KMS-11 (cell line): ENCODE measurements around the gene ITGA1.

Source experiments
- H2AFZ ChIP-seq: fragments of 200-600 bp; sonication (generic); 2 replicates; pipeline ENCODE4 v1.6.1; 2016; ENCODE audit warnings: antibody characterized with exemption, mixed run types, low read depth
- H3K27ac ChIP-seq: fragments of 200-600 bp; sonication (generic); 2 replicates; pipeline ENCODE4 v1.6.1; 2016; ENCODE audit warnings: mild to moderate bottlenecking, mixed run types
- H3K27me3 ChIP-seq: fragments of 200-600 bp; sonication (generic); 2 replicates; pipeline ENCODE4 v1.6.1; 2017; ENCODE audit warnings: mild to moderate bottlenecking, low read depth, mixed run types, moderate library complexity; ENCODE audit not compliant: insufficient read depth
- H3K36me3 ChIP-seq: fragments of 200-600 bp; sonication (generic); 2 replicates; pipeline ENCODE4 v1.6.1; 2017; ENCODE audit warnings: mild to moderate bottlenecking, mixed run types; ENCODE audit not compliant: insufficient read depth
- H3K4me1 ChIP-seq: fragments of 200-600 bp; sonication (generic); 2 replicates; pipeline ENCODE4 v1.6.1; 2016; ENCODE audit warnings: mild to moderate bottlenecking, low read depth, mixed run types; ENCODE audit not compliant: poor library complexity, severe bottlenecking
- H3K4me2 ChIP-seq: fragments of 200-600 bp; sonication (generic); 2 replicates; pipeline ENCODE4 v1.7.0; 2016; ENCODE audit warnings: mild to moderate bottlenecking, mixed run types
- H3K4me3 ChIP-seq: fragments of 200-600 bp; sonication (generic); IDR thresholded peaks from 2 replicates; pipeline ENCODE4 v1.6.1; 2017; ENCODE audit warnings: low read depth, low read length, mixed read lengths; ENCODE audit not compliant: insufficient read depth
- H3K79me2 ChIP-seq: fragments of 200-600 bp; sonication (generic); 2 replicates; pipeline ENCODE4 v1.6.1; 2016; ENCODE audit warnings: low read depth, mixed run types; ENCODE audit not compliant: insufficient read depth
- H3K9ac ChIP-seq: fragments of 200-600 bp; sonication (generic); 2 replicates; pipeline ENCODE4 v1.6.1; 2016; ENCODE audit warnings: mild to moderate bottlenecking, mixed run types
- H4K20me1 ChIP-seq: fragments of 200-600 bp; sonication (generic); 2 replicates; pipeline ENCODE4 v1.6.1; 2016; ENCODE audit warnings: mild to moderate bottlenecking, mixed run types; ENCODE audit not compliant: insufficient read depth
- CTCF ChIP-seq: fragments of 200-600 bp; sonication (generic); conservative IDR thresholded peaks from 2 replicates; pipeline ENCODE4 v1.6.1; 2017; ENCODE audit warnings: low read depth, mild to moderate bottlenecking, antibody characterized with exemption, low read length, moderate library complexity, mixed read lengths

Gene ITGA1

GRCh38 chr5:52988335-52989024, 200.8 kb downstream of the ITGA1 start:
- no peaks in the 10 kb centered on the region for H3K36me3 ChIP-seq
- H4K20me1 ChIP-seq: no peaks in the 10 kb centered on the region
- TF ChIP-seq CTCF: no peak
- no peak overlapping the region for H3K27ac ChIP-seq
- no peaks in the 10 kb centered on the region for H3K79me2 ChIP-seq
- H3K4me3 ChIP-seq: no peak overlapping the region
- peak overlapping the region; percentile 98 for H2AFZ ChIP-seq
- H3K4me1 ChIP-seq: no peaks in the 10 kb centered on the region
- peak overlapping the region; percentile 23; the same call in 1 of the 2 replicates for H3K9ac ChIP-seq
- H3K4me2 ChIP-seq: peak overlapping the region; percentile 73
- peaks cover 7% of the 10 kb centered on the region for H3K27me3 ChIP-seq

- no peak for TF ChIP-seq CTCF
Observed at GRCh38 chr5:52989025-52989780, 201.5 kb downstream of the ITGA1 start, which contains the start of gene ITGA2. Gene ITGA2, plus strand, starts transcription at chr5:52989352. Its CDS starts 117 bp downstream, at chr5:52989469.

GRCh38 chr5:52989781-52990527, 202.2 kb downstream of the ITGA1 start:
- Histone ChIP-seq H3K4me1 (no peaks in the 10 kb centered on the region), H2AFZ (peak overlapping the region; percentile 98), H4K20me1 (no peaks in the 10 kb centered on the region), H3K4me3 (no peak overlapping the region), H3K27me3 (peaks cover 7% of the 10 kb centered on the region), H3K9ac (peak overlapping the region; percentile 23; the same call in 1 of the 2 replicates), H3K4me2 (peak overlapping the region; percentile 61), H3K27ac (no peak overlapping the region), H3K79me2 (no peaks in the 10 kb centered on the region), H3K36me3 (no peaks in the 10 kb centered on the region)
- TF ChIP-seq CTCF: no peak

More at GRCh38 chr5:52989025-52989780, 201.5 kb downstream of the ITGA1 start, which contains the start of gene ITGA2:
- Histone ChIP-seq H3K4me1 (no peaks in the 10 kb centered on the region), H4K20me1 (no peaks in the 10 kb centered on the region), H3K4me2 (peak within 1 kb of the TSS; percentile 73), H3K27ac (no peak within 1 kb of the TSS), H3K27me3 (peaks cover 7% of the 10 kb centered on the region), H3K9ac (peak within 1 kb of the TSS; percentile 23; the same call in 1 of the 2 replicates), H3K36me3 (no peaks in the 10 kb centered on the region), H2AFZ (peak within 1 kb of the TSS; percentile 98), H3K4me3 (no peak within 1 kb of the TSS), H3K79me2 (no peaks in the 10 kb centered on the region)

- Histone ChIP-seq H3K27me3 (peaks cover 7% of the 10 kb centered on the region), H3K27ac (no peak overlapping the region), H3K4me3 (no peak overlapping the region), H3K9ac (no peak overlapping the region), H2AFZ (no peak overlapping the region), H3K4me2 (no peak overlapping the region; the same call in 1 of the 2 replicates), H4K20me1 (no peaks in the 10 kb centered on the region), H3K36me3 (no peaks in the 10 kb centered on the region), H3K79me2 (no peaks in the 10 kb centered on the region), H3K4me1 (no peaks in the 10 kb centered on the region)
- TF ChIP-seq CTCF: no peak
Observed at GRCh38 chr5:52990528-52990925, 202.8 kb downstream of the ITGA1 start.
